Vein endothelial cell (primary cell): ENCODE results near the gene PTGER2. TPM values are rescaled to one million over a fixed set of nuclear protein-coding genes. Genes with fewer than 3 reads are reported as not detected.

Experiments used
- total RNA-seq: library from RNA; depleted of rRNA; stranded (reverse); fragments of >200 nt; gene quantifications from 2 replicates; pipeline ENCODE4 v1.2.3, GENCODE V29; 2012

The PTGER2 gene
- not detected in 2 replicates for total RNA-seq

GRCh38 chr14:52313903-52314594, at the start of gene PTGER2:
TSS of gene PTGER2 (plus strand) at chr14:52314312. CDS start at chr14:52314549, 237 bp downstream.

GRCh38 chr14:52267501-52268278, 46.4 kb upstream of the PTGER2 start, which contains the start of gene PTGDR:
TSS of gene PTGDR (plus strand) at chr14:52267698. CDS start at chr14:52267815, 117 bp downstream.

Other genes starting within 250 kb of the PTGER2 start
- gene NID2, start 245.3 kb upstream of the PTGER2 start, total RNA-seq = 31.7 and 156 TPM in 2 replicates
- gene PTGDR, start 46.6 kb upstream of the PTGER2 start, total RNA-seq = not detected in 2 replicates
- 2.3 and 3.0 TPM in 2 replicates for gene TXNDC16, start 238.2 kb downstream of the PTGER2 start, total RNA-seq
- gene GPR137C, start 238.5 kb downstream of the PTGER2 start, total RNA-seq = 0.33 and 0.48 TPM in 2 replicates